GM21825 (cell line): ENCODE measurements around the gene C5AR1.
"Not testable (repeated sequence)": the region's sequence is repeated elsewhere in the genome, so short reads cannot be mapped to it uniquely, and the experiment has no call there.

Experiments
- ATAC-seq: cut with Tn5 transposase; IDR thresholded peaks from one replicate; pipeline ENCODE4 v1.9.1; 2021; ENCODE audit warnings: mild to moderate bottlenecking, moderate library complexity; ENCODE audit not compliant: unreplicated experiment

Gene C5AR1

DNA sequence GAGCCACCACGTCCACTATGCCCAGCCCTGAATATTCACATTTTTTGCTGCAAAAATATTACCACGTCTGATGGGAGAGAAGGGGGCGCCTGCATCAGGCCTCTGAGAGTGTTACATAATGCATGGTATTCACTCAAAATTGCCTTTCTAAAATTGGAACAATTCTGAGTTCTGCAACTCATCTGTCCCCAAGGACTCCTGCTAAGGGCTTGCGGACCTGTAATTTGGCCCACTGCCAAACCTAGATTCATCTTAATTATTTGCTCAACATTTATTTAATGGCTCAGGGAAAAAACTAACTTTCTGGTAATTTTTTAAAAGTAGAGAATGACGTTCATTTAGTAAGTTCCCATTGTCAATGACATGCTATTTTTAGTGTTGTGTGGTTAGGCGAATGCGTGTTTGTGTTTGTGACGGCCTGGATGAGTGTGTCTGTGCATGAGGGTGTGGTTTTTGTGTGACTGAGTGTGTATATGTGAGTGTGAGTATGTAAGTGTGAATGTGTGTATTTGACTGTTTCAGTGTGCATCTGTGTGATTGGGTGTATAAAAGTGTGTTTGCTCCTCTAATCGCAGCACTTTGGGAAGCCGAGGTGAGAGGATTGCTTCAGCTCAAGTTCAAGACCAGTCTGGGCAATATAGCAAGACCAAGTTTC lies 26.1 kb upstream of the C5AR1 start:
- no peak for ATAC-seq

DNA sequence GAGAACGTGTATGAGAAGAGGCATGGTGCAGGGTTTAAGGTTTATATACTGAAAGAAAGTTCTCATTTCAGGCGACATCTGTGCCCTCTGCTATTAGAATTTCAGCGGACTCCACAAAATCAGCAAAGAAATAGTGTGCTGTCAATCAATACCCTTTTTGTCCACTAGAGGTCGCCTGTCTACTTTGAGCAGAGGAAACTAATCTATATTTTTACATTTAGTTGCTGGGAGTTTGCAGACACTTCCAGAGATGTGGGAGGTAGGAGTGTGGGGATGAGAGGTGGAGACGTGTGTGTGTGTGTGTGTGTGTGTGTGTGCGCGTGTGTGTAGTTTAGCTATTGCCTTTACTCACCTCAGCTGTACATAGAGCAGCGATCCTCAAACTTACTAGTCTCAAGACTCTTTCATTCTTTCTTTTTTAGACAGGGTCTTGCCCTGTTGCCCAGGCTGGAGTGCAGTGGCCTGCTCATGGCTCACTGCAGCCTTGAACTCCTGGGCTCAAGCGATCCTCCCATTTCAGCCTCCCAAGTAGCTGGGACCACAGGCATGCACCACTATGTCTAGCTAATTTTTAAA lies 25.2 kb upstream of the C5AR1 start:
- ATAC-seq = no peak

DNA sequence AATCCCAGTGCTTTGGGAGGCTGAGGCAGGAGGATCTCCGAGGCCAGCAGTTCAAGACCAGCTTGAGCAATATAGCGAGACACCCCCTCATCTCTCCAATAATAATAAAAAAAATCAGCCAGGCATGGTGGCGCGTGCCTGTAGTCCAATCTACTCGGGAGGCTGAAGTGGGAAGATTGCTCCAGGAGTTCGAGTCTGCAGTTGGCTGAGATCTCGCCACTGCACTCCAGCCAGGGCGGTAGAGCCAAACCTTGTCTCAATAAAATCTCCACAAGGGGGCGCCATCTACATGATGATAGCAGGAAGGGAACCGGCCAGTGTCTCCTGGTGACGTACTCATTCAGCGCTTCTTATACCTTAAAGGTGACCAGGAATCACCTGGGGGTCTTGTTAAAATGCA lies 13.6 kb upstream of the C5AR1 start:
- ATAC-seq = no peak

DNA sequence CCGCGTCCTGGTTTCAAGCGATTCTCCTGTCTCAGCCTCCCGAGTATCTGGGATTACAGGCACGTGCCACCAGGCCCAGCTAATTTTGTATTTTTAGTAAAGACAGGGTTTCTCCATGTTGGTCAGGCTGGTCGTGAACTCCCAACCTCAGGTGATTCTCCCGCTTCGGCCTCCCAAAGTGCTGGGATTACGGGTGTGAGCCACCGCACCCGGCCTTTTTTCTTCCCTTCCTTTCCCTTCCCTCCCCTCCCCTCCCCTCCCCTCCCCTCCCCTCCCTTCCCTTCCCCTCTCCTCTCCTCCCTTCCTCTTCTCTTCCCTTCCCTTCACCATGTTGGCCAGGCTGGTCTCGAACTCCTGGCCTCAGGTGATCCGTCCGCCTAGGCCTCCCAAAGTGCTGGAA lies 8.8 kb upstream of the C5AR1 start:
- not testable (repeated sequence) for ATAC-seq

DNA sequence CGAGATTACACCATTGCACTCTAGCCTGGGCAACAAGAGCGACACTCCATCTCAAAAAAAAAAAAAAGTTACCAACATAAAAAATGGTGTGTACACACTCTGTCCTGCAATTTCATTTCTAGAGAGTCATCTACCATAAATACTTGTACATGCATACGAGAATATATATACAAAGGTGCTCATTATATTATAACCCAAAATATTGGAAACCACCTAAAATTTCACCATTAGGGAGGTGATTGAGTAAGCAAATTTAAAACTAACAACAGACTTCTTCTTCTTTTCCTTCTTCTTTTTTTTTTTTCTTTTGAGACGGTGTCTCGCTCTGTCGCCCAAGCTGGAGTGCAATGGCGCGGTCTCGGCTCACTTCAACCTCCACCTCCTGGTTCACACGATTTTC lies 7.4 kb upstream of the C5AR1 start:
- ATAC-seq = no peak

DNA sequence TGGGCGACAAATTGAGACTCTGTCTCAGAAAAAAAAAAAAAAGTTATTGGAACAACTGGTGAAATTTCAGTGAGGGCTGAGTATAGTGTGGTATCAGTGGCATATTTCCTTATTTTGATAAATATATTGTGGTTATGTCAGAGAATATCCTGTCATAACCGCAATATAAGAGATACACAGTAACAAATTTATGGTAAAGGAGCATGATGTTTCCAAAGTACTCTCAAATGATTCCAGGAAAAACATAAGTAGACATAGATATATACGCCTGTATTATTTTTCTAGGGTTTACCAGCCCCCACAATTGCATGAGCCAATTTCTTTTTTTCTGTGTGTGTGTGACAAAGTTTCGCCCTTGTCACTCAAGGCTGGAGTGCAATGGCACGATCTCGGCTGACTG lies 5.7 kb upstream of the C5AR1 start:
- no peak for ATAC-seq

DNA sequence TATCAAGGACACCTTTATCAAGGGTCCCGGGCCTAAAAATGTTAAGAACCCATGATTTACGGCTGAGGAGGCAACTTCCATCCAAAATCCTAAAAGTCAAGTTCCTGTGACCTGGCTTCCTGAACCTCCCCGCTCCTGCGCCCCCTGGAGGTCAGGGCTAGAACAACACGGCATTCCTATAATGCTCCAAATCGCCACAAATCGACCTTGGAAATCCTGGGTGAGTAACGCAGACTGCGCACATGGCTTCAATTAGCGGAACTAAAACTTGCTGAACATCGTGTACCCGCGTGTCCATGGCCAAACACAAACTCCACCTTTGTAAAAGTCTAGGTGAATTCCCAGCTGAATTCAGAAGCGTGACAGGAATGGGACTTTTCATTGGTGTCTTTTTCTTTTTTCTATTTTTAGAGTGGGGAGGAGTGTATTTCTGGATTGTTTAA lies 4.3 kb upstream of the C5AR1 start:
- ATAC-seq = no peak

DNA sequence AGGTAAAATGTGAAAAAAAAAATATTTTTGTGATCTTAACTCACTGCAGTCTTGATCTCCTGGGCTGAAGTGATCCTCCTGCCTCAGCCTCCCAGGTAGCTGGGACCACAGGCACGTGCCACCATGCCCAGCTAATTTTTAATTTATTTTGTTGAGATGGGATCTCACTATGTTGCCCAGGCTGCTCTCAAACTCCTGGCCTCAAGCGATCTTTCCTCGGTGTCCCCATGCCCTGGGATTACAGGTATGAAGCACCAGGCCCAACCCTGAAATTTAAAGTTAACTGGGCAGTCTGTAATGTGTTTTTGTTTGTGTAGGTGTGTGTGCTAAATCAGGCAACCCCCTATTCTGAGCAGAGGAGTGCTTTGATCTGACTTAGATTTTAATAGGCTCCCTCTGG lies 3.4 kb upstream of the C5AR1 start:
- ATAC-seq = no peak

DNA sequence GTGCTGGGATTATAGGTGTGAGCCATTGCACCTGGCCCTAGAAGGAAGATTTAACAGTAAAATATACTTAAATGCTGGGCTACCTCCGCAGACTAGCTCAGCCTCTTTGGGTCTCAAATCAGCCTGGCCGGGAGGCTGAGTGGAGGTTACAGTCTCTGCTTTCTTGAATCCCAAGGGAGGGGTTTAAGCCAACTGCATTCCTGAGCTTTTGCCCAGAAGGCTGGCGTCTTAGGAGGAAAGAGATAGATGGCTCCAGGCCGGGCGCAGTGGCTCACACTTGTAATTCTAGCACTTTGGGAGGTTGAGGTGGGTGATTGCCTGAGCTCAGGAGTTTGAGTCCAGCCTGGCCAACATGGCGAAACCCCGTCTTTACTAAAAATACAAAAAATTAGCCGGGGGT lies 623 bp upstream of the C5AR1 start:
- no peak for ATAC-seq

DNA sequence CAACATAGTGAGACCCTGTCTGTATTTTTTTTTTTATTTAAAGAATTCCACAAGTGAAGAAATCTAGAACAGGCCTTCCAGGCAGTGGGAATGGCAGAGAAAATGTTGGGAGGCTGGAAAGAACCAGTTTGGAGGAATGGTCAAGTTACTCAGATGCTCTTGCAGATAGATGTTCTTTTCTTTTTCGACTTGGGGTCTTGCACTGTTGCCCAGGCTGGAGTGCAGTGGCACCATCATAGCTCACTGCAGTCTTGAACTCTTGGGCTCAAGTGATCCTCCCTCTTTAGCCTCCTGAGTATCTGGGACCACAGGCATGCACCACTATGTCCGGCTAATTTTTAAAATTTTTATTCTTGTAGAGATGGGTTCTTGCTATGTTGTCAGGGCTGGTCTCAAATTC lies 662 bp downstream of the C5AR1 start:
- no peak for ATAC-seq

DNA sequence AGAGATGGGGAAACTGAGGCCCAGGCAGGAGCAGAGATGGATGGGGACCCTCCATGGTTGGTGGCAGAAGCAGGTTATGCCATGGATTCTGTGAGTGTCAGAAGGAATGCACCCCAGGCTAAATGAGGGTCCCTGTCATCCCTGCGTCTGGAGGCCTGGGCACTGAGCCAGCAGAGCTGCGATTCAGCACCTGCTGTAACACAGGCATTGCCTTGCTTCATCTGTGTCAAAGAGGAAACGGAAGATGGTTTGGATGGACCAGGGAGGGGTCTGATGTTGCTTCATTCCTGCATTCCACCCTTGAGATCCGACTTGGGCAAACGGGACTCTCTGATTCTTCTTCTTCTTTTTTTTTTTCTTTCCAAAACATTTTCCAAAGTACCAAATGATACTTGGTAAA lies 1.2 kb downstream of the C5AR1 start:
- ATAC-seq = no peak

DNA sequence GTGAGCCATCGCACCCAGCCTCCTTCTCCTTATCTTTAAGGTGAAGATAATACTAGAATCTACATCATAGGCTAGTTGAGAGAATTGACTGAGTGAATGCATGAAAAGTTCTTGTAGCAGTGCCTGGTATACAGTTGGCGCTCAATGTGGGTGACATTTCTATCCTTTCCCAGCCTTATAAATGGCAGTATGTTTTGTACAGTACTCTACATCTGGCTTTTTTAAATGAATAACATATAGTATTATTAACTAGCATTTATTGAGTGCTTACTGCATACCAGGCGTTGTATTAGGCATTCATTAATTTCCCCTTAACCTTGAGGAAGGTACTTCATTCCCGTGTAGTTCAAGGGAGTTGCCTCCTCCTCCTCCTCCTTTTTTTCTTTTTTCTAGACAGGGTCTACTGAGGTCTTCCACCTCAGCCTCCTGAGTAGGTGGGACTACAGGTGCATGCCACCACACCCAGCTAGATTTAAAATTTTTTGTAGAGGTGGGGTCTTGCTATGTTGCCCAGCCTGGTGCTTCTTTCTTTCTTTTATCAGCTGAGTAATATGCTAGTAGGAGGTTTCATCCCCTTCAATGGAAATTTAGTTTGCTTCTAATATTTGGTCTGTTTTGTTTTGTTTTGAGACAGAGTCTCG lies 2.8 kb downstream of the C5AR1 start:
- no peak for ATAC-seq

DNA sequence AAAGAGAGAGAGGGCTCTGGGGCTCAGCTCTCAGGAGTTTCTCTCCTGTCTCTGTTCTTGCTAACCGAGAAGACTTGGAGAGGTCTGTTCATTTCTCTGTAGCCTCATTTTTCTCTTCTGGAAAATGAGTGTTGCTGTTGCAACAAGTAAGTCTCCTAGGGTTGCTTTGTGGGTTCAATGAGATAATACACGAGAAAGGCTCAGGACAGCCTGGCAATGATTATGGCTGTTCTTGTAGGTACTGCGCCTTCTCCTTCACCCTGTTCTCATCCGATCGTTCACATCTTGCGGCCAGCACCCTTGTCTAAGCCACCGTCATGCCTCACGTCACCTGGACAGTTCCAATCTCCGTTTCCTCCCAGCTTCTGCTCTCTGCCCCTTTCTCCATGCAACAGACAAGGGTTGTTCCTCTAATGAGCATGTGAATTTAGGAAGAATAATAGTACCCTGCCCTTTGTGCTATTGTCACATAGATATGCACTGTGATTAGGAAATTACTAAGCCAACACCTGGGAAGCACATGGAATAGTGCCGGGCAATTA lies 4.2 kb downstream of the C5AR1 start:
- ATAC-seq = no peak

DNA sequence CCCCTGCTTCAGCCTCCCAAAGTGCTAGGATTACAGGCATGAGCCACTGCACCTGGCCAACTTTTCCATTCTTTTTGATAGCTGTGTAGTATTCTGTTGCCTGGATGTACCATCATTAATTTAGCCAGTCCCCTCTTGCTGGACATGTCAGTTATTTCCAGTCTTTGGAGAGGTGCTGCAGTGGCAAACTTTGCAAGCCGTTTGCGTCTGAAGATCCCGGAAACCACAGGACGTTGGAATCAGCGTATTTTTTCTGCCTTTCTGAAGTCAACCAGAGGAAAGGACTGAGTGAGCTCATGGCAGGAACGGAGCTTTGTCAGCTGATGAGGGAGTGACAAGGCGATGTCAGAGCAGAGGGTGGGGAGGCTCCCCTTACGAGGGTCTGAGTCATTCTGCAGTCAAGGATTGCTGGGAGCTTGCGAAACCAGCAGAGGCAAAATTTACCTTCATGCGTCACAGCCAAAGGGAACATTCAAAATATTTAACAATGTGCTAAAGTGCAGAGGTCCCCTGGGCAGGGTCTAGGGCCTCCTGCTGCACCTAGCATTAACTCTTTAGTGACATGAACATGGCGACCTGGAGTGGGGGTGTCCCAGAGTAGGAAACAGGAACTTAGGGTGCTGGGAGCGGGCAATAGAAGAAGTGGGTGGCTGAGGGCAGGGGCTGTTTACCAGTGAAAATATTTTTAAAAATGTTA lies 5.6 kb downstream of the C5AR1 start:
- ATAC-seq = no peak

DNA sequence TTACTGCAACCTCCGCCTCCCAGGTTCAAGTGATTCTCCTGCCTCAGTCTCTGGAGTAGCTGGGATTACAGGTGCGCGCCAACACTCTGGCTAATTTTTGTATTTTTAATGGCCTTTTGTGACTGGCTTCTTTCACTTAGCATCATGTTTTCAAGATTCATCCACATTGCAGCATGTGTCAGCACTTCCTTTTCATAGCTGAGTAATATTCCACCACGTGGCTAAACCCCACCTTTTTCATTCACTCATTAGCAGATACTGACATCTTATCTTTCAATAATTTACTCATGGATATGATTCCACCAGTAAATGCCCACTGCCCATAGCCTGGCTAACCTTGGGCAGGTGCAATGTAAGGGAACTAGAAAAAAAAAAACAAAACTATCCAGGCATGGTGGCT lies 6.9 kb downstream of the C5AR1 start:
- ATAC-seq = no peak

DNA sequence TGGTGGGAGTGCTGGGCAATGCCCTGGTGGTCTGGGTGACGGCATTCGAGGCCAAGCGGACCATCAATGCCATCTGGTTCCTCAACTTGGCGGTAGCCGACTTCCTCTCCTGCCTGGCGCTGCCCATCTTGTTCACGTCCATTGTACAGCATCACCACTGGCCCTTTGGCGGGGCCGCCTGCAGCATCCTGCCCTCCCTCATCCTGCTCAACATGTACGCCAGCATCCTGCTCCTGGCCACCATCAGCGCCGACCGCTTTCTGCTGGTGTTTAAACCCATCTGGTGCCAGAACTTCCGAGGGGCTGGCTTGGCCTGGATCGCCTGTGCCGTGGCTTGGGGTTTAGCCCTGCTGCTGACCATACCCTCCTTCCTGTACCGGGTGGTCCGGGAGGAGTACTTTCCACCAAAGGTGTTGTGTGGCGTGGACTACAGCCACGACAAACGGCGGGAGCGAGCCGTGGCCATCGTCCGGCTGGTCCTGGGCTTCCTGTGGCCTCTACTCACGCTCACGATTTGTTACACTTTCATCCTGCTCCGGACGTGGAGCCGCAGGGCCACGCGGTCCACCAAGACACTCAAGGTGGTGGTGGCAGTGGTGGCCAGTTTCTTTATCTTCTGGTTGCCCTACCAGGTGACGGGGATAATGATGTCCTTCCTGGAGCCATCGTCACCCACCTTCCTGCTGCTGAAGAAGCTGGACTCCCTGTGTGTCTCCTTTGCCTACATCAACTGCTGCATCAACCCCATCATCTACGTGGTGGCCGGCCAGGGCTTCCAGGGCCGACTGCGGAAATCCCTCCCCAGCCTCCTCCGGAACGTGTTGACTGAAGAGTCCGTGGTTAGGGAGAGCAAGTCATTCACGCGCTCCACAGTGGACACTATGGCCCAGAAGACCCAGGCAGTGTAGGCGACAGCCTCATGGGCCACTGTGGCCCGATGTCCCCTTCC lies 10.5 kb downstream of the C5AR1 start:
- ATAC-seq = no peak

DNA sequence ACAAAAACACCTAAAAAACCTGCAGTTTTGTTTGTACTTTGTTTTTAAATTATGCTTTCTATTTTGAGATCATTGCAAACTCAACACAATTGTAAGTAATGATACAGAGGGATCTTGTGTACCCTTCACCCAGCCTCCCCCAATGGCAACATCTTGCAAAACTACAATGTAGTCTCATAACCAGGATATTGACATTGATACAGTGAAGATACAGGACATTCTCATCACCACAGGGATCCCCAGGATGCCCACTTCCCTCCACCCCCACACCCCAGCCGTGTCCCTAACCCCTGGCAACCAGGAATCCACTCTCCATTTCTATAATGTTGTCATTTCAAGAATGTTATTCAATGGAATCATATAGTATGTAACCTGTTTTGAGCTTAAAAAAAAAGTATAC lies 12.0 kb downstream of the C5AR1 start:
- ATAC-seq = no peak

DNA sequence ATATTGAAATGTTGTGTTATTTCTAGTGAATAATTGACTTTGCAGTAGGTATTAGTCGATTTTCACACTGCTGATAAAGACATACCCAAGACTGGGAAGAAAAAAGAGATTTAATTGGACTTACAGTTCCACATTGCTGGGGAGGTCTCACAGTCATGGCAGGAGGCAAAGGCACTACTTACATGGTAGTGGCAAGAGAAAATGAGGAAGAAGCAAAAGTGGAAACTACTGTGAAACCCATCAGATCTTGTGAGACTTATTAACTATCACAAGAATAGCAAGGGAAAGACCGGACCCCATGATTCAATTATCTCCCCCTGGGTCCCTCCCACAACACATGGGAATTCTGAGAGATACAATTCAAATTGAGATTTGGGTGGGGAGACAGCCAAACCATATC lies 12.4 kb downstream of the C5AR1 start:
- no peak for ATAC-seq

DNA sequence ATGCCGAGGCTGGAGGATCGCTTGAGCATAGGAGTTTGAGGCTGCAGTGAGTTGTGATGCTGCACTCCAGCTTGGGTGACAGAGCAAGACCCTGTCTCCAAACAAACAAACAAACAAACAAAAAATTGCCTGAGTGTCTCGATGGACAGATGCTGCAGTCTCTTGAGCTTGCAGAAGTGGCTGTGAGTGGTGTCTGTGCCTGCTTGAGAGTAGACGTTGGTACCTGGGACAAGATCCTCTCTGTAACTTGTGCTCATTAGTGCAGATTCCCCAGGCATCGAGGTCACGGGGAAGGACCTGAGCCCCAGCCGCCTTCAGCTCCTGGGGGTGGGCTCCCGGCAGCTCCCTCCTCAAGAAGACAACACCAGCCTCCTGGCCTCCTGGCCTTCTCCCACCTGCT lies 13.7 kb downstream of the C5AR1 start:
- no peak for ATAC-seq

DNA sequence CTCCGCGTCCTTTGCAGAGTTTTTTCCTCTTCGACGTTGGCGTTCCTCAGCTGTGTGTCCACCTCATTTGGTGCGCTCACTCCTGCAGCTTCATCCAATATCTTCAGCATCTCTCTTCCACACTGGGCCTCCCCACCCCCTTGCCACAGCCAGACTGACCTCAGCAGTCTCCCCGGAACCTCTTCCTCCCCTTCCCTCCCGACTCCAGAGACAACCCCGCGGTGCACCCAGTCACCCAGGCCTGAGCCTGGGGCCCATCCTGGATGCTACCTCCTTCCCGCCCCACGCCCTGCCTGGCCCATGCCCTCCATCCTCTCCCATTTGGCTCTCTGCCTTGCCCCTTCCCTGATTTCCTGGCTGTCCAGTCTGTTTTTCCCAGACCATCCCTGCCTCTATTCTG lies 14.2 kb downstream of the C5AR1 start:
- ATAC-seq = no peak

DNA sequence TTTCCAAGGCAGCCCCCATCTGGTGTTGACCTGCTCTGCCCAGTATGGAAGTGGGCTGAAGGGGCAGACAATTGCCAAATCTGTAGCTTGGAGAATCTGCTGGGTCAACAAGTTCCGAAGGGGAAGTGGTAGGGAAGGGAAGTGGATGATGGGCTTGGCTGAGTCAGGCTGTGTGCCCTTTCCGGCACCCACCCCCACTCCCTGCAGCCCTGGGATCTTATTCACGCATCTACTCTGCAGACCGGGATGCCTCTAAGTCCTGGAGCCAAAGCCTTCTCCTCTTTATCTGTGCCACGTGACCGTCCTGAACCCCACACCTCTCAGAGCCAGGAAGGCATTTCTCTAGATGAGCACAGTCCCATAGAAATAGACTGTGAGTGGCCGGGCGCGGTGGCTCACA lies 14.8 kb downstream of the C5AR1 start:
- ATAC-seq = no peak
